ENCODE measurements around the gene UBR2.

GRCh38 chr6:42526616-42527015 is 37.2 kb upstream of the UBR2 start:
- TF ChIP-seq EZH2 (IDR thresholded peaks at IDR 0.05; ENCODE audit: borderline replicate concordance, low read length) (no peak), CTCF (conservative IDR thresholded peaks at IDR 0.05 in 1 of 2, IDR thresholded peaks at IDR 0.05 in 1 of 2; ENCODE audit: extremely low read depth in 1 of 2, insufficient read depth in 1 of 2, low read depth in 1 of 2, low read length in 2 of 2) (no peak)
